Measurements from ENCODE around the gene NPM1.

The NPM1 gene

DNA sequence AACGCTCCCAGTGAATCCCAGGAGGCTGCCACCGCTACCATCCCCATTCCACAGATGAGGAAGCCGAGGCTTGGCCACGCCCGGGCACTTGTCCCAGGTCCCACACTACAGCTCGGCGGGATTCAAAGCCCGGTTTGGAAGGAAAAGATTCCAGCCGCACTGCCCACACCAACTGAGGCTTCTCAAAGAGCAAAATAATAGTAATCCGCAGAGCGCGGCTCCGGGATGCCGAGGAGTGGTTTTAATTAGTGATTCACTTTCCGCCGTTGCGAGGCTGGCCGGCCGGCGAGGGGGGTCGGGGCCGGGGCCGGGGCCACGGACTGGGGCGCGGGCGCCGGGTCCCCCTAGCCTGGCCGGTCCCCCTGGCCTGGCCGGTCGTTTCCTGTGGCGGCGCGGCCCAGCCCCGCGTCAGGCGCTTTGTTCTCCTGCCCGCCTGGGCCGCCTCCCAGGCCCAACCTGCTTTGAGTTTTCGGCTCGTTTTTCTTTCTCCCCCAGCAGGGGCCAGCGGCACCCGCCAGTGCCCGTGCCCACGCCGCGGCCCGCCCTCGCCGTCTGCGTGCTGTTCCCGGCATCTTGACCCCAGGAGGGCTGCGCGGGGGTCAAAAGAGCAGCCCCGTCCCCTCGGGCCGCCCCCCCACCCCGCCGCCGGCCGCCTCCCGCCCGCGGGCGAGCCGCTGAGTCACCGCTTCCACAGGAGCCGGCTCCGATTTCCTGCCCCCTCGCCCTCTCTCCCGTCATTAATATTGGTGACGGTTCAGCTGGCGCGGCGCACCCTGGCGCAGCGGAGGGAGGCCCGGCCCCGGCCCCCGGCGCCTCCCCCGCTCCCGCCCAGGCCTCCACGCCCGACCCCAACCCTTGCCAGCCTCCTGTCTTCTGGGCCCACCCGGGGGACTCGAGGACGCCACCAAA is 63.0 kb downstream of the NPM1 start:
- DNase-seq (ENCODE audit: low read depth): no peak

- DNase-seq (ENCODE audit: low read depth): no peak
Observed at GRCh38 chr5:171451421-171451820, 63.8 kb downstream of the NPM1 start.

DNA sequence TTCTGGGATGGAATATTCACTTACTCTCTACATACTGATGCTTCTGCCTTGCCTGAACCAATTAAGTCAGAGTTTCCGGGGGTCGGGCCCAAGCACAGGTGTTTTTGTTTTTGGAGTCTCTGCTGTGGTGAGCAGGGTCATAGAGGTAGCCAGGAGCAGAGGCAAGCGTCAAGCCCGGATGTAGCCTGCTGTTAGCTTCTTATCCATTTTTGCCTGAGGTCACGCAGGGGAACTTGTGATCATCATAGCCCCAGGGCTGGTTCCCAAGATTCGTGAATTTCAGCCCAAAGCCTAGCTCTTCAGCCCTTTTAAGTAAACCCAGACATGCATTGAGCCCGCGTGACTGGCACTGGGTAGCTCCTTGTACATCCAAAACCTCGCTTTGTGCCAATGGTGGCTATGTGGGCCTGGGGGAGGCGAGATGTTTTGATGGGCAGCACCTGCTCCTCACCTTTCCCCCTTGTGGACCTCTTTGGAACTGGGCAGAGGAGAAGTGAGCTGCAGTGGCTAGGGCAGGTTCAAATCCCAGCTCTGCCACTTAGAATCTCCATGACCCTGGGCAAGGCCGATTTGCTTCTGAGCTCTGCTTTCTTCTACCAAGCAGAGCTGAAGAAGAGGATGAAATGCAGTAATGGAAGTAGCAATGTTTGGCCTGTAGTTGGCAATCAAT is 65.5 kb downstream of the NPM1 start:
- DNase-seq (ENCODE audit: low read depth): no peak

DNA sequence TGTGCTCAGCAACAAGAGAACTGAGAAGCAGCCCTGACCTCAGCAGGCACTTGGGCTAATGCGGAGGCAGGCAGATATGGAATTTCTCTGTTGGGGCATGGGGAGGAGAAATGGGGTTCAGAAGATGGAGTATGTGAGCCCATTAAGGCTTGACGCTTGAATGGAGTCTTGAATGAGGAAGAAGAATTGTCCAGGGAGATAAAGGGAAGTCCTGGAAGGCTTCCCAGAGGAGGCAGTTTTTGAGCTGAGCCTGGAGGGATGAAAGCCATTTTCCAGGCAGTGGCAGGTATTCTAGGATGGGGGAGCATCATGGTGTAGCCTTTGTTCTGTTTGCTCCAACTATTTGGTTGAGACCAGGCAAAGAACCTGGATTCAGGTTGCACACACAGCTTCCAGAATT is 66.3 kb downstream of the NPM1 start:
- DNase-seq (ENCODE audit: low read depth): no peak

DNA sequence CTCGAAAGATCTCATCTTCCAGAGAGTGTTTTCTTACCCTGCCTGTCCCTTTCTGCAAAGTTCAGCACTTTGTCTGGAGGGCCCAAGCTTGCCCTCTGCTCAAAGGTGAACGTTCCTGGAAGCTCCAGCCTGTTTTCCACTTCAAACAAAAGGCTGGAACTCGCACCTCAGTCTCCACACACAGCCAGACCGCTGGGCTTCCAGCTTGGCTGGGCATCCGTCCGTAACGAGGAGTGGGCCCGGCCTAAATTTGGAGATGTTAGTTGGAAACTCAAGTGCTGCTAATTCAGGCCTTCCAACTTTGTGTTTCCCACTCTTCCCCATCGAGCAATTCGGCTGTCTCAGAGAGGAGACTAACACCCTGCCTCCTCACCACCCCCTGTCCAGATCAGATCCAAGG is 66.9 kb downstream of the NPM1 start:
- DNase-seq (ENCODE audit: low read depth): no peak

GRCh38 chr5:171455522-171455921 is 67.9 kb downstream of the NPM1 start:
- DNase-seq (ENCODE audit: low read depth): no peak

DNA sequence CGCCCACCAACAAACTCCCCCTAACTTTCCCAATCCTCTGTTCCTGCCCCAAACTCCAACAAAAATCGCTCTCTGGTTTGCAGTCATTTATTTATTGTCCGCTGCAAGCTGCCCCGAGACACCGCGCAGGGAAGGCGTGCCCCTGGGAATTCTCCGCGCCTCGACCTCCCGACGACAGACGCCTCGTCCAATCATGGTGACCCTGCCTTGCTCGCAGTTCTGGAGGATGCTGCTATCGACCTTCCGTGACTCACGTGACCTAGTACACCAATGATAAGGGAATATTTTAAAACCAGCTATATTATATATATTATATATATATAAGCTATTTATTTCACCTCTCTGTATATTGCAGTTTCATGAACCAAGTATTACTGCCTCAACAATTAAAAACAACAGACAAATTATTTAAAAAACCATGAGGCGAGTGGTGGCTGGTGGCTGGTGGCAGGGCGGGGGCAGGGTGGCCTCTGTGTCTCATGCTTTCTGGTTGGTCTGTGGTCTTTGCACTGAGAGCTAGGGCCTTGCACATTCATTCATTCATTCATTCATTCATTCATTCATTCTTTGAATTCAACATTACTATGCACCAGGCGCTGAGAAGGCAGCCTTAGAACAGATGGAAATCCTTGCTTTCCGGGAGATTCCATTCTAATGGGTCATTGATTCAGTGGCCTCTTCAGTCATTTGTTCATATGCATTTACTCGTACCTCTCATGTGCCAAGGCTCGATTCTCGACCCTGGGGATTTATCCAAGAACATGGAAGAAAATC is 69.7 kb downstream of the NPM1 start:
- no peak for DNase-seq (ENCODE audit: low read depth)

- no peak for DNase-seq (ENCODE audit: low read depth)
Observed at GRCh38 chr5:171459839-171460238, 72.2 kb downstream of the NPM1 start.
